HG03060 (cell line): Measurements from ENCODE around the gene CCL1.
"Not testable (repeated sequence)": the region's sequence is repeated elsewhere in the genome, so short reads cannot be mapped to it uniquely, and the experiment has no call there.

ENCODE experiments used
- ATAC-seq: cut with Tn5 transposase; IDR thresholded peaks from one replicate; pipeline ENCODE4 v1.9.1; 2021; ENCODE audit warnings: low read depth, moderate number of reproducible peaks; ENCODE audit not compliant: unreplicated experiment

CCL1 gene

DNA sequence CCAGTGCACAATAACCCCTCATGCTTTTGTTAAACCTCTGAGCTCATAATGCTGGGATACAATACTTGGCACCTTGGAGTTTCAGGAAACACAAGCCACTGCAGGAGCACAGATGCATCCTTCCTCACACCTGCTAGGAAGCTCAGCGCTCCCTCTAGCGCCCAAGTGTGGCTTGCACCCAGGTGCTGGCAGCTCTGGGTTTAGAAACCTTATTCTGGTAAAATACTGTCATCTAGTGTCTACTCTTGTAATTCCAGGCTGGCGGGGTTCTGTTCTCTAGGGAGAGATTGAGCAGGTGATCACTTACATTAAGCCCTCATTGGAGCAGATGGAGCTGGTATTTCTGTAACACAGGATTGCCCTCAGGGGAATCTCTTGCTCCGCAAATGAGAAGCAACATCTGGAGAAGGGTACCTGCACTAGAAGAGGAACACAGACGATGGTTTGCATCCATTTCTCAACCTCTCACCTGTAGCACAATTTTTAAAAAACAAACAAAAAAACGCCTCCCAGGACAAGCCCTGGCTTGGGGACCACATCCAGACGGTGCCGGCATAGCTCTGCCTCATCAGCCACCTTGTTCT lies 1.5 kb downstream of the CCL1 start:
- no peak for ATAC-seq

DNA sequence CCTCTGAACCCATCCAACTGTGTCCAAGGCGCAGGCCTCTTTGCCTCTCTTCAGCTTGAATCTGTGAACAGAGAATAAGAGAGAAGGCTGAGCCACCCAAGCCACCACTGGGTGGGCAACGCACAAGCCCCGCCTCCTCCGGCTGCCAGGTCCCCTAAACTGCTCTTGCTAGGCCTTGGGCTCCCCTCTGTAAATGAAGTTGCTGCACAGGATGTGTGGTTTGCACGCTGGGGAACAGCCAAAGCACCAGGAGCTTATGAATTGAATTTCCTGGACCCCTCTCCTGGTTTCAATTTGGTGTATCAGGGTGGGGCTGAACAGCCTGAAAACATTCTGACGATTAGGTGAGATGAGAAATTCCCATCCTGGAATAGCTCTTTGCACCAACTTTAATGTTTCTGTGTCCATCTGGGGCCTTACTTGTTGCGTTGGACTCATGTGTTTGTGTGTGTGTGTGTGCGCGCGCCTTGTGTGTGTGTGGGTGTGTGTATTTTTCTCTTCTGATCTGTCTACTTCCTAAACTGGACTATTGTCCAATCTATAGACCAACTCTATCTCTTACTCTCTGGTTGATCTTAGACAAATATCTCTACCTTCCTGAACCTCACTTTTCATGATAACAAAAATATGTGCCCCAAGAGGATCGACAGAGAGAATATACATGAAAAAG lies 2.3 kb downstream of the CCL1 start:
- ATAC-seq: no peak

DNA sequence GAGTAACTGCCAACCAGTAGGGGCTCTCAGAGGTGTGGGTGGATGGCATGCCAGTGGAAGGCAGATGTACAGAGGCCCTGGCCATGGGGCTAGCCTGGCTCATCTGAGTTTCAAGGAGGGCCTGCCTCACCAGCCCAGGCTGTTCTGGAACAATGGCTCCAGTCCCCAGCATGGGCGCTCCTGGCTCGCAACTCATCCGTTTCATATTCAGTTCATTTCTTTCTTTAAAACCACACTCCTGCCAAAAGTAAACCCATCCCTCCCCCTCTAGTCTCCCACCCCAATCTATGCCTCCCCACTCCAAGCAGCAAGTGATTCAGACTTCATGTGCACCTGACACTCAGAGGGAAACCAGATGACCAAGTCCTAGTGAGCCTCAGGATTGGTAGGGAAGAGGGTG lies 4.4 kb downstream of the CCL1 start:
- ATAC-seq: no peak

DNA sequence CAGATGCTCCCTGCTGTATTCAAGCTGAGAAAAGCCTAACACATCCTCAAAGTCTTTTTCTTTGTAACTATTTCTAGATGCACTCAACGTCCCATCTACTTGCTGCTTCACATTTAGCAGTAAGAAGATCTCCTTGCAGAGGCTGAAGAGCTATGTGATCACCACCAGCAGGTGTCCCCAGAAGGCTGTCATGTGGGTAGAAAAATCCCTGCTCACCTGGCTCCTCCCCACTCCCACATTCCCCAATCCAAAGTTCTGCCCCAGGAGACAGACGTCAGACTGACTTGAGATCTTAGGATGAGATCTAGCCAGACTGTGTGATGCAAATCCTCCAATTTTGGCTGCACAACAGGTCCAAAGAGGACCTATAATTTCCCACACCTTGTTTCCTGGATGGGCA lies 5.6 kb downstream of the CCL1 start:
- ATAC-seq: no peak

DNA sequence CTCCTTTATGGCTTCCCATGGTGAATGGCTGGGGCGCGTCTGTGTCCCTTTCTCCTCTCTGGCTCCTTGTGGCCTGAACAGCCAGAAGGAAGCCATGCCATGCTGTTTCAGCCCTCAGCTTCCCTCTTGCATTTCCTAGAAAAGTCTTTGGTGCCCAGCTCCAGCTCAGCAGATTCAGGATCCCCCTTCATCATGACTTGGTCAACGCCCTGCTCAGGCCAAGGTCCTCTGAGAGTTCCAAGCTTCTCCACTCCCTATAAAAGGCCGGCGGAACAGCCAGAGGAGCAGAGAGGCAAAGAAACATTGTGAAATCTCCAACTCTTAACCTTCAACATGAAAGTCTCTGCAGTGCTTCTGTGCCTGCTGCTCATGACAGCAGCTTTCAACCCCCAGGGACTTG lies 6.8 kb downstream of the CCL1 start, which contains the start of gene CCL13:
Gene CCL13, plus strand, starts transcription at position 287 of the 400 bp plus-strand sequence. Its CDS starts 47 bp downstream, at position 334.
- no peak for ATAC-seq

DNA sequence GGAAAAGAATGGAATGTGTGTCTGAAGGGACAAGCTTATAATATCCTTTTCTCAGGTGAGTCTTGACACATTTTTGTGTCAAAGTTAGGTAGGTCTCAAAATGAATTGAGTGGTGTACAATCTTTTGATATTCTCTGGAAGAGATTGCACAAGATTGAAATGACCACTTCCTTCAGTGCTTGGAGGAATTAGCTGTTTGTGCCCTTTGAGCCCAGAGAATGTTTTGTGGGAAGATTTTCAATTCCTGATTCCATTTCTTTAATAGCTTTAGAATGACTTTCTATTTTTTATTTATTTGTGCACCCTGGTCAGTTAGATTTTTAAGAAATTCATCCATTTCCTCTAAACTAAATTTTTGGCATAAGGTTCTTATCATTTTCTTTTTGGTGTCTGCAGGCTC lies 8.4 kb downstream of the CCL1 start:
- no peak for ATAC-seq

DNA sequence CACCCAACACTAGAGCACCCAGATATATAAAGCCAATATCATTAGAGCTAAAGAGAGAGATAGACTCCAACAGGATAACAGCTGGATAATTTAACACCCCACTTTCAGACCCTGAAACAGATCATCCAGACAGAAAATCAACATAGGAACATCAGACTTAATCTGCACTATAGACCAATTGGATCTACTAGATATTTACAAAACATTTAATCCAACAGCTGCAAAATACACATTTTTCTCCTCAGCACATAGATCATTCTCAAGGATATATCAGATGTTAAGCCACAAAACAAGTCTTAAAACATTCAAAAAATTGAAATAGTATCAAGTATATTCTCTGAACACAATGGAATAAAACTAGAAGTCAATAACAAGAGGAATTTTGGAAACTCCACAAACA lies 10.8 kb downstream of the CCL1 start:
- no peak for ATAC-seq

DNA sequence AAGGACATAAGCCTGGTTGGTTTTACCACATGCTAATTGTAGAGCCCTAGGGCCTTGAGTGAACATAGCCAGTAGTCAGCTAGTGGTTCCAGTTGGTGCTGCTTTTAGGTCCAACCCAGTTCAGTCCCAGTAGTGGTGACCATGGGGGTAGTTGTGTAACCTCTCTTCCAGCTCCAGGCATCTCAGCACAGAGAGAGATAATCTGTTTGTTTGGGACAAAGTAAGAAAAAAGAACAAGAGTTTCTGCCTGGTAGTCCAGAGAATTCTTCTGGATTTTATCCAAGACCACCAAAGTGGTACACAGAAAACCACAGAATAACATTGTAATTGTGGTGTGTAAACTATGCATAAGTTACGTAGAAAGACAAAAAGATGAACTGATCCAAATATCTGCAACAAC lies 11.9 kb downstream of the CCL1 start:
- ATAC-seq: no peak

DNA sequence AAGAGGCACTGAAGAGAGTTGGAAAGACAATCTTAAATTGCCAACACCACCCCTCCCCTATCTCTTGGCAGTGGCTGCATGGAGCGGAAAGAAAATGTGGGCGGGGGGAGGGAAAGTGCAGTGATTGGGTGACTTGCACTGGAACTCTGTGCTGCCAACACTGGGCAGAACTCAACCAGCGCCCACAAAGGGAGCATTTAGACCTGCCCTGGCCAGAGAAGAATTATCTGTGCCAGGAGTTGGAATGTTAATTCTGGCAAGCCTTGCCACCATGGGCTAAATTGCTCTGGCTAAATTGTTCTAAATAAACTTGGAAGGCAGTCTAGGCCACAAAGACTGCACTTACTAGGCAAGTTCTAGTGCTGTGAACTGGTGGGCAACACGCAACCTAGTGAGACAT lies 13.3 kb downstream of the CCL1 start:
- ATAC-seq: no peak

DNA sequence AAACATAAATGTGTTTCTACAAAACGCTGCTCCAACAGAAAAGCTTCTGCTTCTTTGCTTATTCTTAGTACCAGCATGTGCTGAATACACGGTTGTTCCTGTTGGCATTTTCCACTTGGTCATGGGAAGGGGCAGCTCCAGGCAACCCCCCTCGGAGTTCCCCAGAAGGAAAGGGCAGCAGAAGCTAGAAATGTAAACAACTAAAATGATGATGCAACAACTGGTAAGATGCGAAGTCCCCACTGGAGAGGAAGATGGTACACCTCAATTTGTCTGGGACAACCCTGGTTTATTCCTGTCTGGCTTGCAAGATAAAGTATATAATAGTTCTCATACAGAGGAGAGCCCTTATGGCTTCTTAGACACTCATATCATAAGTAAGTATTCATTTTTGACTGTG lies 16.0 kb downstream of the CCL1 start:
- ATAC-seq: no peak

DNA sequence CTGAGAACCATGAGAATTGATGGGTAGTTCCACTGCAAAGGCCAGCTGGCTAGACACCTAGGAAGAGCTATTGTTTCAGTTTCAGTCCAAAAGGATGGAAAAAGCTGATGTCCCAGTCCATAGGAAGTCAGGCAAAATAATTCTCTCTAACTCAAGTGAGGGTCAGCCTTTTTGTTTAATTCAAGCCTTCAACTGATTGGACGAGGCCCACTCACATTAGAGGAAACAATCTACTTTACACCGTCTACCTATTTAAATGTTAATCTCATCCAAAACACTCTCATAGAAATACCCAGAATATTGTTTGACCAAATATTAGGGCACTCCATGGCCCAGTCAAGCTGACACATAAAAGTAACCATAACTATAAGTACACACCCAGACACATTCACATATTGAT lies 21.1 kb downstream of the CCL1 start:
- no peak for ATAC-seq

DNA sequence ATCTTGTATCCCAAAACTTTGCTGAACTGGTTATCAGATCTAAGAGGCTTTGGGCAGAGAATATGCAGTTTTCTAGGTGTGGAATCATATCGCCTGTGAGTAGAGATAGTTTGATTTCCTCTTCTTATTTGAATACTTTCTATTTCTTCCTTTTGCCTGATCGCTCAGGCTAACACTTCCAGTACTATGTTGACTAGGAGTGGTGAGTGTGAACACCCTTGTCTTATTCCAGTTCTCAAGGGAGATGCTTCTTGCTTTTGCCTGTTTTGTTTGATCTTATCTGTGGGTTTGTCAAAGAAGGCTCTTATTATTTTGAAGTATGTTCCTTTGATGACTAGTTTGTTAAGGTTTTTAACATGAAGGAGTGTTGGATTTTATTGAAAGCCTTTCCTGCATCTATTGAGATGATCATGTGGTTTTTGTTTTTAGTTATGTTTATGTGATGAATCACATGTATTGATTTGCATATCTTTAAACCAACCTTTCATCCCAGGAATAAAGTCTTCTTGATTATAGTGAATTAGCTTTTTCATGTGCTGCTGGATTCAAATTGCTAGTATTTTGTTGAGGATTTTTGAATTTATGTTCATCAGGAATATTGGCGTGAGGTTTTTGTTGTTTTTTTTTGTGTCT lies 23.8 kb downstream of the CCL1 start:
- ATAC-seq: no peak

DNA sequence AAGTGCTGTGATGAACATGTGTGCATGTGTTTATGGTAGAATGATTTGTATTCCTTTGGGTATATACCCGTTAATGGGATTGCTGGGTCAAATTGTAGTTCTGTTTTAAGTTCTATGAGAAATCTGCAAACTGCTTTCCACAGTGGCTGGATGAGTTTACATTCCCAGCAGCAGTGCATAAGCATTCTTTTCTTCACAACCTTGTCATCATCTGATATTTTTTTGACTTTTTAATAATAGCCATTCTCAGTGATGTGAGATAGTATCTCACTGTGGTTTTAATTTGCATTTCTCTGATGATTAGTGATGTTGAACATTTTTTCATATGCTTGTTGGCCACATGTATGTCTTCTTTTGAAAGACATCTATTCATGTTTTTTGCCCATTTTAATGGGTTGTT lies 25.3 kb downstream of the CCL1 start:
- no peak for ATAC-seq

DNA sequence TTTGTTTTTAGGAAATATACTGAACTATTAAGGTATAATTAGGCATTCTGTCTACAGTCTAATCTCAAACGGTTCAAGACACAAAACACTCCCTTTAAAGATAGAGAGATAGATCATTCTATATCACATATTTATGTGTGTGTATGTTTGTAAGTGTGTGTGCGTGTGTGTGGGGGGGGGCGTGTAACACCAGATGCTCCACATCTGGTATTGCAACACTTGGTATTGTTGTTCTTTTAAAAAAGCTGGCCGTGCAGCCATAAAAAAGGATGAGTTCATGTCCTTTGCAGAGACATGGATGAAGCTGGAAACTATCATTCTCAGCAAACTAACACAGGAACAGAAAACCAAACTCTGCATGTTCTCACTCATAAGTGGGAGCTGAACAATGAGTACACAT lies 35.5 kb downstream of the CCL1 start:
- ATAC-seq: not testable (repeated sequence)

DNA sequence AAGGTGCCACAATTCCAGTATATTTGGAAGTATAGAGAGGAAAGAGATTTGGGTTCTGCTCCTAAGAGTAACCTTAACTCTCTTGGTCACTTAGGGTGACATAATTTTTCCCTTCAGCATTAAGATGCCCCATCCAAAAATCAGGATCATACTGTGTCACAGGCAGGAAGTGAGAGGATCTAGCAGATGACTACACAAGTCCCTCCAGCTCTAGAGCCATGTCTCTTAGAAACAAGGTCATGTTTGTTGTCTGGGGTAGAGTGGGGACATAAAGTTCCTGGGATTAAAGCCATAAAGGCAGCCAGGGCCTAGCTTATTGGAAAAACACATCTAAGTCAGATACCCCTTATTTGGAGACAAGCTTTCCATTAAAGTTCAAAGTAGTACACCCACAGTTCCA lies 41.1 kb downstream of the CCL1 start:
- no peak for ATAC-seq

DNA sequence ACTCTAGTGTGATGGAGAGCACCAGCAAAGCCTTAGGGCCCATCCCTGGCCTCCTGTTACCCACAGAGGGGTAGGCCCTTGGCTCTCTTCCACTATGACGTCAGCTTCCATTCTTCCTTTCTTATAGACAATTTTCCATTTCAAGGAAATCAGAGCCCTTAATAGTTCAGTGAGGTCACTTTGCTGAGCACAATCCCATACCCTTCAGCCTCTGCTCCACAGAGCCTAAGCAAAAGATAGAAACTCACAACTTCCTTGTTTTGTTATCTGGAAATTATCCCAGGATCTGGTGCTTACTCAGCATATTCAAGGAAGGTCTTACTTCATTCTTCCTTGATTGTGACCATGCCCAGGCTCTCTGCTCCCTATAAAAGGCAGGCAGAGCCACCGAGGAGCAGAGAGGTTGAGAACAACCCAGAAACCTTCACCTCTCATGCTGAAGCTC lies 44.0 kb downstream of the CCL1 start, which contains the start of gene CCL8:
Gene CCL8, plus strand, starts transcription at position 397 of the 445 bp plus-strand sequence. CDS start 67 bp downstream, outside the sequence.
- ATAC-seq: no peak

DNA sequence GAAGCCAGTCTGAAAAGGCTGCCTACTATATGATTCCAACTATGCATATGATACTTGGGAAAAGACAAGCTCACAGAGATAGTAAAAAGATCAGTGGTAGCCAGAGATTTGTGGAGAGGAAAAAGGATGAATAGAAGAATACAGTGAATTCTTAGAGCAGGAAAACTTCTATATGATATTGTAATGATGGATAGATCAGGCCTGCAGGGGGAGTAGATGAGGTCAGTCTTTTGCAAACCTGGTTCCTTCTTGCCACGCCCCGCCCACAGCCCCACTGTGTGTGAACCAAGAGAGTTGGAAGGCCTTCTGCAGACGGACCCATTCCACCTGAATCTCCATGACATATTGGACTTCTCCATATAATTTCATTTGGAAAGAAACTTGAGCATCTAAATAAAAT lies 44.6 kb downstream of the CCL1 start:
- ATAC-seq: no peak

DNA sequence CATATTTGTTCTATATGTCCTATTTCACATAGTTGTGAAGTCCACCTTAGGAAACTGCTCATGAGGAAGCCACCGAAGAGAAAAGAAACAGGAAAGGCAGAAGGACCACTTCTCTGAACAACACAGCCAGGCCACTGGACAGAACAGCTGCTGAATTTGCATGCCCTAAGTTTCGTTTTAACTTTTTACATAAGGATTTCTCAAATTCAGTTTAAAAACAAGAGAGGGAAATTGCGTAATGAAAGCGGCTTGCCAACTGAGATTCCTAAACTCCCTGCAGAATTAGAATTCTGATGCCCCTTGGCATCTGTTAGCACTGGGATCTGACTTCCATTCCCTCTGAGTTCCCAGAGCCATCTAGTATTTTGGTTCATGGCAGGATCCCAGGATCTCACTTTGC lies 48.8 kb downstream of the CCL1 start:
- no peak for ATAC-seq

DNA sequence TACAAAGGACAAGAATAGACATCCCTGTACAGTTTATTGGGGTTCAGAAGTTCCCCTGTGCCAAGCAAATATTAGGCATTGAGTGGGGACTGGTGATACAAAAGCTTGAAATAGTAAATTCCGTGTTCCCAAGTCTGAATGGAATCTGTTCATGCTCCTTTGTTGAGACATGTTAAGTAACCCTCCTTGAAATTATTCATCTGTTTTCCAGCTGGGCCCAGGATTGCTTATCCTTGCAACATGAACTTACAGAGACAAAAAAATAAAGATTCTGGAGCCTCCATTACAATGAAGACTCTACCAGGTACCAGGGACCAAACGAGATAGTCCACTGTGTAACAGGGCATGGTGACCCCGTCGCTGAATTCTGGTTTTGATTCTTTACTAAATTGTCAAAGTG lies 49.9 kb downstream of the CCL1 start:
- ATAC-seq: no peak

DNA sequence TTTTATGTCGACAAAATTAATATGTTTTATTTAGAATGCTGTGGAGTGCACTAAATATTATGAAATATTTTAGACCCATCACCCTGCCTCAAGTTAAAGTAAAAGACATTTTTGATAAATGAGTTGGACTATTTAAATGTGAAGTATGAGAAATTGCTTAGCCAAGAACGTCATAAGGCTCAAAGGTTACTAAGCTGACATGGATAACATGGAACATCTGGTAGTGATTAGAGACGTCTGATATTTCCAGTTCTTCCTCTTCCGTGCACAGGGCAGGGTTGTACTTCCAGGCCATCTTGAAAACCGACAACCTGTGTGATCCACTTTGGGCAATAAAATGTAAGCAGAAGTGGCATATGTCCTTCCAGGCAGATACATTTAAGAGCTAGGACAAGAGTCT lies 51.0 kb downstream of the CCL1 start:
- ATAC-seq: no peak

DNA sequence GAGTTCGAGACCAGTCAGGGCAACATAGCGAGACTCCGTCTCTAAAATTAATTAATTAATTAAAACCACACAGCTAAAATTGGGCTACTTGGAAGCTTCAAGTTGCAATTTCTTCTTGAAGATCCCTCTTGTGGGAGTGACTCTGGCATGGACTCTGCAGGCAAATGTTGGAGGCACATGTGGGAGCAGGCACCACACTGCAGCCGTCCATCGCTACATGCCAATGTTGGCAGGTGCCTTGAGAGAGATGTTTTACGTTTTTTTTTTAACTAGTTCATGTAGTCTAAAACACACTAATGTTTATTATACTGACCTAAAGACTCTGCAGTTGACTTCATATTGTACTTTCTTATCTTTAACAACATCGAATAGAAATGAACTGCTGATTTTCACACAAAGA lies 51.7 kb downstream of the CCL1 start:
- ATAC-seq: no peak
